ENCODE measurements around the gene KDM2A.

- no peak for TF ChIP-seq CTCF (IDR thresholded peaks at IDR 0.05)
- no peak for TF ChIP-seq POLR2A (IDR thresholded peaks at IDR 0.05)
- no peak for TF ChIP-seq POLR2AphosphoS5 (IDR thresholded peaks at IDR 0.05)
Measured at GRCh38 chr11:67098799-67099429, 20.1 kb upstream of the KDM2A start.

Measured in prostate gland (tissue), 2 donors.